GM18909 (cell line): ENCODE data around the gene UBE2C.
"Not testable (repeated sequence)": the region's sequence is repeated elsewhere in the genome, so short reads cannot be mapped to it uniquely, and the experiment has no call there.

Experiments
- ATAC-seq: cut with Tn5 transposase; IDR thresholded peaks from one replicate; pipeline ENCODE4 v1.9.1; 2021; ENCODE audit warnings: mild to moderate bottlenecking; ENCODE audit not compliant: unreplicated experiment, poor library complexity

The UBE2C gene

DNA sequence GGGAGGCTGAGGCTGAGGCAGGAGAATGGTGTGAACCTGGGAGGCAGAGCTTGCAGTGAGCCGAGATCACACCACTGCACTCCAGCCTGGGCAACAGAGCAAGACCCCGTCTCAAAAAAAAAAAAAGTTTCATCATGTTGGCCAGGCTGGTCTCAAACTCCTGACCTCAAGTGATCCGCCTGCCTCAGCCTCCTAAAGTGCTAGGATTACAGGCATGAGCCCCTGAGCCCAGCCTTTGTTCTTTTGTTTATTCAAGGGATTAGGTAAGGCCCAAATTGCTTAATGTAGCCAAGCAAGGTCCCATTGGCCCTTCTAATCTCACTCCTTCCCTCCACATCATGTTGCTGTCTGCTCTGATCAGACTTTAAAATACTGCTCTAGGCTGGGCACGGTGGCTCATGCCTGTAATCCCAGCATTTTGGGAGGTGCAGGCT lies 17.2 kb downstream of the UBE2C start:
- ATAC-seq = not testable (repeated sequence)

DNA sequence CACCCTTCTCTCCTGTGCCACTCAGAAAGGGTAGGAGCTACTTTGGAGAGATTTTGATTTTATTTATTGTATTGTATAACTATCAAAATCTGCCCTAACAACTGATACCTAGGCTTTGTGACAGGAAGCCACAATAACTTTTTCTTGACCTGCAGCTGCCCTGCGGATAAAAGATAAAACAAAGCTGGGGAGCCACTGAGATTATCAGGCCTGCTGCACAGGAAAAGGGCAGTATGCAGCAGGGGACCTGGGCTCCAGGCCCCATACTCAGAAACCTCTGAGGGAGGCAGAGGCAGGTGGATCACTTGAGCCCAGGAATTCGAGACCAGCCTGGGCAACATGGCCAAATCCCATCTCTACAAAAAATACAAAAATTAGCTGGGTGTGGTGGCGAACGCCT lies 20.2 kb downstream of the UBE2C start:
- no peak for ATAC-seq

DNA sequence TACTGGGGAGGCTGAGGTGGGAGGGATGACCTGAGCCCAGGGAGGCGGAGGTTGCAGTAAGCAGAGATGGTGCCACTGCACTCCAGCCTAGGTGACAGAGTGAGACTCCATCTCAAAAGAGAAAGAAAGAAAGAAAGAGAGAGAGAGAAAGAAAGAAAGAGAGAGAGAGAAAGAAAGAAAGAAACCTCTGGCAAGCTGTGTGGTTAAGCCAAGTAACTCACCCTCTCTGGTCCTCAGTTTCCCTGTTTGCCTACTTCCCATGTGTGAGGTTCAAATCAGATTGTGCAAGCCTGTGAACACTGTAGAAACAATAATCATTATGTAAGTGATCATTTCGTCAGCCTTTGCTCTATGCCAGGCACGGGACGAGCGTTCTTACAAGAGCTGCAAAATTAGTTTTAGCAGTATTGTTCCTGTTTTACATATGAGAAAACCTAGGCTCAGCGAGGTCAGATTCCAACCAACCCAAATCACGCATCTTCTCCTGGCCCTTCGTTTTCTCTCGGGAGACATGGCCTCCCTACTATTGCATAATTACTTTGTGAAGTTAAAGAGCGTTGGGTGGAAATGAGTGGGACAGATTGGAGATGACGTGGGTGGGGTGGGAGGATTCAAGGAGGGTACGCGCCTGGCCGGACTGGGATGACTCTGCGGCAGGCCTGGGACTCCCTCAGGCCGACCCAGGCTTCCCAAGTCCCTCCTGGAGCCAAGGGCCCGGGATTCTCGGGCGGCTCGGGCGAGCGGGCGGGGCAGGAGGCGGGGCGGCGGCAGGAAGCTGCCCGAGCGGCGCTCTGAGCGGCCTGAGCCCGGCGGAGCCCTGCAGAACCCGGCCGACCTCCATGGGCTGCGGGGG lies 20.8 kb downstream of the UBE2C start, which contains the start of gene SNX21:
Gene SNX21, plus strand, starts transcription at position 770 of the 853 bp plus-strand sequence. CDS start 121 bp downstream, outside the sequence.
- no peak for ATAC-seq

DNA sequence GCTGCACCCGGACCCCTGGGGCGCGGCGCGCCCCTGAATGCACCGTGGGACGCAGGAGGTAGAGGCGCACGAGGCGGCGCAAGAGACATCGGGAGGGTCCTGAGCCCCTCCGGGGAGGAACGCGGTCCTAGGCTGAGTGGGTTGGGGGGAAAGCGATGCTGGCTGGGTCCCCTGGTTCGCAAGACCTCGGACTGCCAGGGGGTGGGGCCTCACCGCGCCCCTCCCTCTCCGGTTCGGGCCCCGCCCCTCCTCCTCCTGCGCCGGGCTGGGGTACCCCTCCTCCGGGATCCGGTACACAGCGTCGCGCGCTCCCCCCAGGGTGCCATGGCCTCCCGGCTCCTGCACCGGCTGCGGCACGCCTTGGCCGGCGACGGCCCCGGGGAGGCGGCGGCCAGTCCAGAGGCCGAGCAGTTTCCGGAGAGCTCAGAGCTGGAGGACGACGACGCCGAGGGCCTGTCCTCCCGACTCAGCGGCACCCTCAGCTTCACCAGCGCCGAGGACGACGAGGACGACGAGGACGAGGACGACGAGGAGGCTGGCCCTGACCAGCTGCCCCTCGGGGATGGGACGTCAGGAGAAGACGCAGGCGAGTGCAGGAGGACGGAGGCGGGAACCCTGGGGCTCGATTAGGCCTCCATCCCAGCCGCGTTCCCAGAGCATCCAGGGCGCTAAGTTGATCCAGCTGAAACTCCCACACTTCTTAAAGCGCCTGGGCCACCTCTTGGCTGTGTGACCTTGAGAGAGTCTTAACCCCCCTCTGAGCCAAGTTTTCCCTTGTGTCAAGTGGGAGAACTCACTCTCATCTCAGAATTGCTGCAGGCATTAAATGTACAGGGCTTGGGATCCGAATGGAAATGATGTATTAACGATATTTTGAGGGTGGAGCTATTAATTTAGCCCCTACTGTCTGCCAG lies 21.7 kb downstream of the UBE2C start:
- no peak for ATAC-seq

DNA sequence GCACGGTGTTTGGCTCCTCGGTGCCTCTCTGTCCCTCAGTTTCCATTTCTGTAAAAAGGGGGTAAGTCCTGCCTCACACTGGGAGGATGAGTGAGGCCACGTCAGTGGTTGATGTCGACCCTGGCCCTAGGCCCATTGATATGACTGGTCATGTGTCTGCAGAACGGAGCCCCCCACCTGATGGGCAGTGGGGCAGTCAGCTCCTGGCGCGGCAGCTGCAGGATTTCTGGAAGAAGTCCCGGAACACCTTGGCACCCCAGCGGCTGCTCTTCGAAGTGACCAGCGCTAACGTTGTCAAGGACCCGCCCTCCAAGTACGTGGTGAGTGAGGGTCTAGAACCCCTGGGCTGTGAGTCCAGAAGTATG lies 22.3 kb downstream of the UBE2C start:
- no peak for ATAC-seq

DNA sequence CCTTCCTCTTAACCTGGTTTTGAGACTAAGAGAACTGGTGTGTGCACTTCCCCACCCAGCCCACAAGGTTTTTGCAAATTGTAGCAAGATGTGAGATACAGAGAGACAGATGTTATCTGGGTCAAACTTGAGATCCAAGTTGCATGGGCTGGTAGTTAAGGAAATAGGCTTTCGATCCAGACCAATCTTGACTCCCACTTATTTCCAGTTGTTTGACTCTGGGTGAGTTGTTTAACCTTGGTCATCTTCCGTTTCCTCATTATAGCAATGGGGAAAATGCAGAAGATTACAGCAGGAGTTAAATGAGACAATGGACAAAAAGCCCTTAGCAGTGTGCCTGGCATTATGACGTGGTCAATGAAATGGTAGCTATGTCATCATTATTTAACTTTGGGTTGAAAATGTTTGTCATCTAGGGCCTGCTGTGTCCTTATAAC lies 22.9 kb downstream of the UBE2C start:
- no peak for ATAC-seq

DNA sequence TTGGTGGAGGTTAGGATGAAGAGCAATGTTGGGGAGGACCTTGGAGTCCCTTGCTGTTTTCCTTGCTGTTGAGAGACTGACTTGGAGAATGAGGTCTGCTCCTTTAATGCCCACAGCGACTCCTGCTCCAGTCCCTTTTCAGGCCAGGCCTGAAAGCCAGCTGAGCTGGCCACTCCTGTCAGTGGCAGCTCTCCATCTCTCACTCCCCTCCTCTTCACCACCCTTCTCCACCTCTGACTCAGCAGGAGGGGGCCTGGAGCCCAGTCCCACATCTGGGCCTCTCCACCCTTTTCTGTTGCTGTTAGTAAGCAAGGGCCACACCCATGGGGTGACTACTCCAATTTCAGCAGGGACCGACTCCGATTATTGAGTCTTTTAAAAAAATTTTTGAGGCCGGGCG lies 23.4 kb downstream of the UBE2C start:
- ATAC-seq = no peak

DNA sequence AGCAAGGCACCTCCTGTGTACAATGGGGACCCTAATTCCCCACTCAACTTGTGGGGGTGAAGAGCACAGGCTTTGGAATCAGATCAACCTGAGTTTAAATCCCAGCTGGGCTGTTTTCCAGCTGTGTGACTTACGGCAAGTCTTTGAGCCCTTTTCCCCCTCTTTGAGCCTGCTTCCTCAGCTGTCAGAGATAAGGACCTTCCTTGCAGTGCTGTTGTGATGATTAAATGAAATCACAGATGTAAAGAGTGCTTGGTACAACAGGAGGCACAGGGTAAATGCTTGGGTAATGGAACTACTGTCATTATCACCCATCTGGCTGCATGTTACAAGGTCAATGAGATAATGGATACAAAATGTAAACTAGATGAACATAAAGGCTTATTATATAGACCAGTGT lies 24.4 kb downstream of the UBE2C start:
- ATAC-seq = no peak

DNA sequence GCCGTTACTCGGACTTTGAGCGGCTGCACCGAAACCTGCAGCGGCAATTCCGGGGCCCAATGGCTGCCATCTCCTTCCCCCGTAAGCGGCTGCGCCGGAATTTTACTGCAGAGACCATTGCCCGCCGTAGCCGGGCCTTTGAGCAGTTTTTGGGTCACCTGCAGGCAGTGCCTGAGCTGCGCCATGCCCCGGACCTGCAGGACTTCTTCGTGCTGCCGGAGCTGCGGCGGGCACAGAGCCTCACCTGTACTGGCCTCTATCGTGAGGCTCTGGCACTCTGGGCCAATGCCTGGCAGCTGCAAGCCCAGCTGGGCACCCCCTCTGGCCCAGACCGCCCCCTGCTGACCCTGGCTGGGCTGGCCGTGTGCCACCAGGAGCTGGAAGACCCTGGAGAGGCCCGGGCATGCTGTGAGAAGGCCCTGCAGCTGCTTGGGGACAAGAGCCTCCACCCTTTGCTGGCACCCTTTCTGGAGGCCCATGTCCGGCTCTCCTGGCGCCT lies 28.3 kb downstream of the UBE2C start:
- ATAC-seq = no peak

DNA sequence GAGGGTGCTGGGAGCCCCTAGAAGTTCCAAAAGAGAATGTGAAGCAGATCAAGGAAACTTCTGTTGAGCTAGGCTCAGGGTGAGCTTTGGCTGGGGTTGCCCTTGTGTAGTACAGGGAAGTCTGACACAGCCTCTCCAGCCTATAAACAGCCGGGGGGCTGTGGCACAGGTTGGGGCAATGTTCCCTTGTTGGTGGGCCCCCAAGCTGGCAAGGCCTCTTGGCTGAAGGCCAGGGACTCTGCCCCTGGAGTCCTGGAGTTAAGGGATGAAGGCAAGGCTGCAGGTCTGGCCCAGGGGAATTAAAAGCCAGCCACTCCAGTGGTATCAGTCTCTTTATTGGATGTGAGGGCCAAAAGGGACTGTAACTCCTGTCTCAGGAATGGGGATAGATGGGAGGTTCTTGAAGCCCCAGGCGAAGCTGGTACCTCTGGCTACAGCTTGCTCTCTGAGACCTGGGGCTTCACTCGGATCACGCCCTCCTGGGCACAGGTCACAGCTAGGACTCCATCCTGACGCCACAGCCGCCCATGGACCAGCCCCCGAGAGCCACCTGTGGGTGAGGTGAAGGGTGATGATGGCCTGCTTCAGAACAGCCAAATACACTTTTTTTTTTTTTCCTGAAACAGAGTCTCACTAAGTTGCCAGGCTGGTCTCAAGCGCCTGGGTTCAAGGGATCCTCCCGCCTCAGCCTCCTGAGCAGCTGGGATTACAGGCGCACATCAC lies 29.1 kb downstream of the UBE2C start:
- no peak for ATAC-seq

DNA sequence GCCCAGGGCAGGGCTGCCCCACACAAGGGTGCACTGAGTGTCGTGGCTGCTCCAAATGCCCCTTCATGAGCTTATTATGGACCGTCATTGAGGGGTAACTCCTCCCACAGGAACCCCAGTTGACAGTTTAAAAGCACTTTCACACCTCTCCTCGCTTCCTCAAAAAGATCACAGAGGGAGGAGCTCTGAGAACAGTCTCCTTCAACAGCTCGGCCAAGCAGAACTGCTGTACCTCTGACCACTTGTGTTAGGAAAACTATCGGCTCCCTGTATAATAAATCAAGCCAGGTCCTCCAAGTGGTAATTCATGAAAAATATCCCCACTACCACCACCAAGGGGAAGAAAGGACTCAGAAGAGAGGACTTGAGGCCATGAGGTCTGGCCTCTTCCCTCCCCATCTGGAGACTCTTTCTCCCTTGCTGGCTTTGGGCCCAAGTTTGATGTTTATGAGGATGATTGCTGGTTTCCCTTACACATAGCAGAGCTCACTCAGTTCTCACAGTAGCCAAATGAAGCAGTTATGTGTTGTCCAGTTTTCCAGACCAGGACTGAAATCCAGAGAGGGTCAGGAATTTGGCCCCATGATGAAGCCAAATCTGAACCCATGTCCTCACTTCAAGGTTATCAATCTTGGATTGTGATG lies 29.8 kb downstream of the UBE2C start:
- ATAC-seq = no peak

DNA sequence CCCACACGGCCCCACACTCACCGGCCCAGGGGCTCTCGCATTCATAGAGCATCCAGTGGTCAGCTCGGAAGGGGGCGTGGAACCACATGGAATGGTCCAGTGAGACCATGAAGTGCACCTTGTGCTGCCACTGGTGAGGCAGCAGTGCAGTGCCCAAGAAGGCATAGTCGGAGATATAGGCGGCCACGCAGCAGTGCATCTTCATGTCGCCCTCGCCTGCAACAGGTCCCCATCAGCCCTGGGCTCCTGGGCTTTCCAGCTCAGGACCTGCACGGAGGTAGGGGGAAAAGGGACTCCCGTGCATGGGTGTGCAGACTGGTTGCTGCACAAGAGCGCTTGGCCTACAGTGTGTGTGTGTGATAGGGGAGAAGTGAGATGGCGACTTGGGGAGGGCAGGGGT lies 31.1 kb downstream of the UBE2C start:
- ATAC-seq = no peak

DNA sequence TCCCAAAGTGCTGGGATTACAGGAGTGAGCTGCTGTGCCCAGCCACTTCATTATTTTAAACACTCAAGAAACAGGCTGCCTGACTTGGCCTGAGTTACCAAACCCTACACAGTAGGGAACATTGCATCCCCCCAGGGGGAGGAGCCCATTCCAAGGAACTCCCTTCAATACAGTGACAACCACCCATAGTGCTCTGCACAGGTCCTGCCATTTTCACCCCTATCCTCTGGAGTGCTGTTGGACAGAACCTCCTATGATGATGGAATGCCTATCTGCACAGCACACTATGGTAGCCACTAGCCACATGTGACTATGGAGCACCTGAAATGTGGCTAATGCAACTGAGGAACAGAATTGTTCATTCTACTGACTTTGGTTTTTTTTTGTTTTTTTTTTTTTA lies 33.0 kb downstream of the UBE2C start:
- no peak for ATAC-seq

DNA sequence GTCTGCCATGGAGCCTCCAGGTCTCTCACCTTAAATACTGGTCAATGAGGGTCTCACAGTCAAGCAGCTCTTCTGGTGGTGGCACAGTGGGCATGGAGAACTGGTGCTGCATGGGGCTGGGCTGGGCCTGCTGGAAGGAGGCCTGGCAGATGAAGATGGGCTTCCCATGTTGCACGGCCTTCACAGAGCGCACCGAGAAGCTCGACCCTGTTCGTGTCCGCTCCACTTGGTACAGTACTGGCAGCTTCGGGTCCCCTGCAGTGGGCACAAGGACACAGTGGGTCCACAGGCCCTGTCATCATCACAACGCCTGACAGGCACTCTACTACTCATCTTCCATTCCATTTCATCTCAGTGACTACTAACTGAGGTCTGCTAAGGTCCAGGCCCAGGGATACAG lies 36.0 kb downstream of the UBE2C start:
- ATAC-seq = no peak

DNA sequence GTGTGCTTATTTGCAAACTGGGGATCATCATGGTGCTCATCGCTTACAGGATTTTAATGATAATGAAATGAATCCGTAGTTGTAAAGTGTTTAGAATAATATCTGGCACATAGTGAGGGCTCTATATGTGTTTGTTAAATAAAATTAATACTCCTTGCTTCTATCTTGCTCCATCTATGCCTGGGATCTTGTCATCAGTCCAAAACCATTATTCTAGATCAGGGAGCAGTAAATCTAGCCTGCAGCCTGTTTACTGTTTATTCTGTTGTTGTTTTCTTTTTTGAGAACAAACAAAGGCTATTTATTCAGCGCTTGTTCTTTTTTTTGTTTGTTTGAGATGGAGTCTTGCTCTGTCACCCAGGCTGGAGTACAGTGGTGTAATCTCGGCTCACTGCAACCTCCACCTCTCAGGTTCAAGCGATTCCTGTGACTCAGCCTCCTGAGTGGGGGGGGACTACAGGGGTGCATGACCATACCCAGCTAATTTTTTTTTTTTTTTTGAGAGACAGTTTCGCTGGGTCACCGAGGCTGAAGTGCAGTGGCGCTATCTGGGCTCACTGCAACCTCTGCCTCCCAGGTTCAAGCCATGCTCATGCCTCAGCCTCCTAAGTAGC lies 36.6 kb downstream of the UBE2C start:
- ATAC-seq = no peak

DNA sequence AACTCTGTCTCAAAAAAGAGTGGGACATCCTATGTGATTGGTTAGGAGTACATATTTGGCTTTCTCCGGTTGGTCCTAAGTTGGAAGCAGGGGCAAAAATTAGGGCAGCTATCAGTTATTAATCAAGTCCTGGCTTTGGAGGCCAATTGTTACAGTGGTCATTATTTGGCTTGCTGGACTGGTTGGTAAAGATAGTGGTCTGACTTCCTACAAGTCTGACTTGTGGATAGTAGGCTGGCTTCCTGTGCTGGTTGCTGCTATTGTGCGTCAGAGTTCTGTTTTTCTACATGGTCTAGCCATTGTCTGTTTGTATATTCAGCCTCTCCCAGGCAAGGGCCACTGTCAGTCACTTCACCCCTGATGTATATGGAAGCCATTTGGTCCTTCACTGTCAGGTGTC lies 37.8 kb downstream of the UBE2C start:
- no peak for ATAC-seq

DNA sequence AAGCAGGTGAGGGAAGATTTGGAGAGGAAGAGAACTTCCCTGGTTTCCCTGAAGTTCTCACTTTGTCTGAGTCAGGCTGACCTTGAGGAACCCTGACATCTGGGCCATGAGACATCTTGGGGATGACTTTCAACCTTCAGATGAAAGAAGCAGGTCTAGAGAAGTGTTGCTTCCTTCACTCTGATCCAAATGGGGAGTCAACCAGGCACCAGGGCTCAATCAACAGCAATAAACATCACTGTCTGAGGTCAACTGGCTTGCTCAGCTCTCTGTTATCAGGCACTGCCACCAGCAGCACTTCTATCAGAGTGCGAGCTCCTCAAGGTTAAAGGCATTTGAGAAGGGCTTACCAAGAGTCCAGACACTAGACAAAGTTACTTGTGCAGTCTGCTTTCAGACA lies 38.5 kb downstream of the UBE2C start:
- no peak for ATAC-seq

DNA sequence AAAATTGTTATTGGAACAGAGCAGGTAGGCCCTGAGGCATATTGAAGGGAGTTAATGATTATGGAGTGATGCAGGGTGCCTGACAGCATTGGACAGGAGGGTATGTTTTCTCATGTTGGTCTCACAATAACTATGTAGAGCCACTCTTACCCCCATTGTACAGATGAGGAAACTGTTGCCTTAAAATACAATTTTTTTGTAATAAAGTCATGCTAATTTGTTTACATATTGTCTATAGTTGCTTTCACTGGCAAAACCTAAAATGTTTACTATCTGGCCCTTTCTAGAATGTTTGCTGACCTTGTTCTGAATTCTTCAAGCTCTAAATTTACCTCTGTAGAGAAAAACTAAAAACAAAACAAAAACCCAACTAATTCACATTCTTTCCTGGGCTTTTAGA lies 39.1 kb downstream of the UBE2C start:
- no peak for ATAC-seq

DNA sequence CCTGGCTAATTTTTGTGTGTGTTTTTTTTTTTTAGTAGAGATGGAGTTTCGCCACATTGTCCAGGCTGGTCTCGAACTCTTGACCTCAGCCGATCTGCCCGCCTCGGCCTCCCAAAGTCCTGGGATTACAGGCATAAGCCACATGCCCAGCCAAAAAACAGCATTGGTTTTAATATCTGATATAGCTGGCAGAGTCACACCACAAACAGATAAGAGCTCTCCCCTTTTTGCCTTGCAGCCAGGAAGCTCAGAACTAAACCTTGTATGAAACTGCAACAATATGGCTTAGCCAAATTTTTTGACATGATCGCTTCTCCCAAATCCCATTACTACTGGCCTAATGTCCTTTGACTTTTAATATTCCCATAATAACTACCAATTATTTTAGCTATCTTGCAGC lies 39.9 kb downstream of the UBE2C start:
- no peak for ATAC-seq

DNA sequence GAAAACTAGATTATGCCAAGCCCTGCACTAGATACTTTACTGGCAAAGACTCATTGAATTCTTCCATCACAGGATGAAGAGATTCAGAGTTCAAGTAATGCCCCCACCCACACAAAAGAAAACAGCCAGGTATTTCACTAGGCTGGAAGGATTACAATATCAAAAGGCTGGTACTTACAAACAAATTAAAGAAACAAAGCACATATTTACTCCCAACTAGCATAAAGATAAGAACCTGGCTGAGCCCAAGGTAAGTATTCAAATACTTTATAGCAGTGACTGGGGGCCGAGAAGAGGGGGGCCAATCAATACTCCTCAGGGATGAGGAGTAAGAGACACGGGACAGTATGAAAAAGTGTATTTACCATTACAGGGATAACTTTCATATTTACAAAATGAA lies 41.0 kb downstream of the UBE2C start:
- ATAC-seq = no peak
